HG02840 (cell line): Measurements from ENCODE around the gene ZNF385B.
"Not testable (repeated sequence)": the region's sequence is repeated elsewhere in the genome, so short reads cannot be mapped to it uniquely, and the experiment has no call there.

Source experiments
- ATAC-seq: cut with Tn5 transposase; IDR thresholded peaks from one replicate; pipeline ENCODE4 v1.9.1; 2021; ENCODE audit warnings: mild to moderate bottlenecking, moderate library complexity, moderate number of reproducible peaks; ENCODE audit not compliant: unreplicated experiment, low FRiP score

Gene ZNF385B

DNA sequence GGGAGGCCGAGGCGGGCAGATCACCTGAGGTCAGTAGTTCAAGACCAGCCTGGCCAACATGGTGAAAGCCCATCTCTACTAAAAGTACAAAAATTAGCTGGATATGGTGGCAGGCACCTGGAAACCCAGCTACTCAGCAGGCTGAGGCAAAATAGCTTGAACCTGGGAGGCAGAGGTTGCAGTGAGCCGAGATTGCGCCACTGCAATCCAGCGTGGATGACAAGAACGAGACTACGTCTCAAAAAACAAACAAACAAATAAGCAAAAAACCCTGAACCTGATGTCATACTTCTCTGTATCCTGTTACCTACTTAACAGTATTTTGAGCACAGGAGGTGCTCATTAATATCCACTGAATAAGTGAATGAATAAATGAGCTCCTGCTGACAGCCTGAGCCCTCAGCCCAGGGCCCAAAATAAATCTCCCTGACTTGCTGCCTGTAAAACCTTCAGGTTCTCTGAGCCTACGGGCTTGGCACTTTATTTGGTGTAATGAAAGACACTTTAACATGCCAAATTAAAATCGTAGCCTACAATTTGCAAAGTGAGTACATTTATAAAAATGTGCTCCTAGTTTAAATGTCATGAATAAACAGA is 215.1 kb downstream of the ZNF385B start:
- no peak for ATAC-seq

DNA sequence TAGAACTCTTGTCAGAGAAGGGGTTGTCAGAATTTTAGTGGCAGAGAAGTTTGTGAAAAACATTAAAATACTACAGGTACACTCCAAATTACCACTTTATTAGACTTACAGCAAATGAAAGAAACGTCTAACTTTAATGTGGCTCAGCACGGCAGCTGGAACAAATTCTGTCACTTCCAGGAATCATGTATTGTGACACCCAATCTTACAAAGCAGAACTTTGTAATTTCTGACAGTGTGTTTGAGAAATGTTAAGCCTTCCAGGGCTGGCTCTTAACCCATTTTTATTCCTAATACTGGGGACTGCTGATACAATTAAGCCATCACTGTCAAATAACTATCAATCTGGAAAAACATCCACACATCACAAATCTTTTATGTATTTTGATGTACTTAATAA is 216.4 kb downstream of the ZNF385B start:
- ATAC-seq = no peak

DNA sequence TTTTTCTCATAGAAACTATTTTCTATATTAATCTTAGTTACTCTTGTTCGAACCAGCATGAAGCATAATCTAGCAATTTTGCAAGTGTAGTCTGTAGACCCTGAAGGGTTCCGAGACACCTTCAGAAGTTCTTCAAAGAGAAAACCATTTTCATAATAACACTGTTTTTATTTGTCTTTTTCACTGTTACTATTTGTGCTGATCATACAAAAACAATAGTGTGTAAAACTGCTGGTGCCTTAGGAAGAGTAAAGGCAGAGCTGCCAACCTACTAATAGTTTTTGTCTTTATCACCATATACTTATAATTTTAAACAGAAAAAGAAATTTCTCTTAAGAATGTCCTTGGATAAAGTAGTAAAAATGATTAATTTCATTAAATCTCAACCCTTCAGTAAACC is 218.9 kb downstream of the ZNF385B start:
- no peak for ATAC-seq

DNA sequence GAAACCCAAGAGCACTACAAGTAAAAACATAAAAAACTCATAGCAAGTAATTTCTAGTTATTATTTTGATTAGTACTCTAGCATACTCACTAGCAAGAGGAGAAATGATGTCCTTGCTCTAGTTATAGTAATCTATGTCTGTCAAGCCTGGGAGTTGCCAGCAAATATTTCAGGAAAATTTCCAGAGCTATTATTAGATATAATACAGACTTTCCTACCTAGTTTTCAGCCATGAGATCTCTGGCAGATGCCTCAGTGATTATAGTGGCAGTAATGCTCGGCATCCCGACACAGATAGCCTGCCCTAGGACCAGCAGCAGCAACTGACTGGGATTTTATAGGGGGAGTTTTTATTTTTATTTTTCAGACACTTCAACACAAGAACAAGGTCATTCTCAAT is 224.4 kb downstream of the ZNF385B start:
- ATAC-seq = no peak

- ATAC-seq = no peak
Observed at GRCh38 chr2:179636100-179636980, 225.1 kb downstream of the ZNF385B start.

- ATAC-seq = not testable (repeated sequence)
Observed at GRCh38 chr2:179631769-179632385, 229.5 kb downstream of the ZNF385B start.

GRCh38 chr2:179629776-179630175 is 231.6 kb downstream of the ZNF385B start:
- ATAC-seq = not testable (repeated sequence)

DNA sequence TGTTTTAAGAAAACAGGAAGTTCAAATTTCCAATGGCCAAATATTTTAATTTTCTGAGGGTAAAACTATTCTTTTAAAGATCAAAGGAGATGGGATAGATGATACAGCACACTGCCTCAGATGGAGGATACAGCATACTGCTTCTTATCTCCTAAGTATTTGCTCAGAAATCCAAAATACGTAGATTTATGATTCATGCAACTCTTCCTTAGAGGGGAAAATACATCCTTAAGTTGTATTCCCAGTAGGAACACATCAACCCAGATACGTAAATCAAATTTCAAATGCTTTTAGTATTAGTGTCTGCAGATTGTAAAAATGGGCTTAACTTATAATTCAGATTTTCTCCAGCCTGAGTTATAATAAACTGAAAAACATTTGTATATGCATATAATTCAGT is 235.2 kb downstream of the ZNF385B start:
- ATAC-seq = no peak

- no peak for ATAC-seq
Observed at GRCh38 chr2:179622635-179623300, 238.6 kb downstream of the ZNF385B start.

DNA sequence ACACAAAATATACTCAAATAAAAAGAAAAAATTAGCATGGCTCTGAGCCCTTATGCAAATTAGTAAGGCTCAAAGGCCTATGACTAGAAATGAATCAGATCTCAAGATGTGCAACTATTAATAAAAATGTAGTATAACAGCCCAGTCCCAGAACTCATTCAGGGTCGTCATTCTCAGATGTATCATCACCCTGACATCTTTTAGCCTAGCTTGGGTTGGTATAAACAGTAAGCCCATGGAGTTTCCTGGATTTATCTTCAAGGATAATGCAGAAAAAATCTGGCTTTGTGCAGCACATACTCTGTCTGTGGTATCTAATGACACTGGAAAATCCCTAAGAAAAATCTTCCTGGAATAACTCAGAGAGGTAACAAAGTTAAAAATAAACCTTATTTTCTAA is 239.3 kb downstream of the ZNF385B start:
- ATAC-seq = no peak

GRCh38 chr2:179619947-179620467 is 241.4 kb downstream of the ZNF385B start:
- no peak for ATAC-seq

- no peak for ATAC-seq
Observed at GRCh38 chr2:179614121-179614520, 247.3 kb downstream of the ZNF385B start.

DNA sequence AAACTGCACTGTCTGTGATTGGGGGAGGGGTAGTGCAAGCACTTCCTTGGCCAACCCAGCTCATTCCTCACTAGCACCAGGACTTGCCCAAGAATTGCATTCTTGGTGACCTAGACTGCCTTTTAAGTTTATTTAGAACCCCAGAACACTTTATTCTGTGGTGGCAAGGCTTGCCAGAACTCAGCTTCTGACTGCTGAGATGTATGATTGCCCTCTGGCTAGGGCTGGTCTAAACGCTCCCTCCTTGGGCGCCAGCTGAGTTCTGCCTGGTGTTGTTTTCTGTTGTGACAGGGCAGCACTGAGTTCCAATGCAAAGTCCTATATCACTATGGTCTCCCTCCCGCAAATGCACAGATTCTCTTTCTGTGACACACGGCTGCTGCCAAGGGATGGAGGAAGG is 247.7 kb downstream of the ZNF385B start:
- no peak for ATAC-seq

GRCh38 chr2:179613299-179613651 is 248.1 kb downstream of the ZNF385B start:
- no peak for ATAC-seq

DNA sequence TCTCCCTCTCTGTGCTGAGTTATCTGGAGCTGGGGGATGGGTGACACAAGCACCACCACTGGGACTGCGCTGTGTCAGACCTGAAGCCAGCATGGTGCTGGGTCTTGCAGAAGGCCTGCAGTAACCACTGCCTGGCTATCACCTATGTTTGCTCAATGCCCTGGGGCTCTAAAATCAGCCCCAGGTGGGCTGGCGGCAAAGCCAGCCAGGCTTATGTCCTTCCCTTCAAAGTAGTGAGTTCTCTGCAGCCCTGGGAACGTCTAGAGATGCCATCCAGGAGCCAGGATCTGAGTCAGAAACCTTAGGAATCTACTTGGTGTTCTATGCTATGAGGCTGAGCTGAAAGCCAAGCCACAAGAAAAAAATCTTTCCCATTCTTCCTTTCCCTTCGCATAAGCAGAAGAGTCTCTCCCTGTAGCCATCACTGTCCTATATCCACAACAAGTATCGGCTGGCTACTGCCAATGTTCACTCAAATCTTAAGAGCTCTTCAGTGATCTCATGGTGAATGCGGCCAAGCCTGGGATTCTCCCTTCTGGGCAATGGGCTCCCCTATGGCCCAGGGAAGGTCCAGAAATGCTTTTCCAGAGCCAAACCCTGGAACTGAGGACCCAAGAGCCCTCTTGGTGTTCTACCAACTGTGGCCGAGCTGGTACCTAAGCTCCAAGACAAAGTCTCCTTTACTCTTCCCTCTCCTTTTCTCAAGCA is 248.7 kb downstream of the ZNF385B start:
- no peak for ATAC-seq

DNA sequence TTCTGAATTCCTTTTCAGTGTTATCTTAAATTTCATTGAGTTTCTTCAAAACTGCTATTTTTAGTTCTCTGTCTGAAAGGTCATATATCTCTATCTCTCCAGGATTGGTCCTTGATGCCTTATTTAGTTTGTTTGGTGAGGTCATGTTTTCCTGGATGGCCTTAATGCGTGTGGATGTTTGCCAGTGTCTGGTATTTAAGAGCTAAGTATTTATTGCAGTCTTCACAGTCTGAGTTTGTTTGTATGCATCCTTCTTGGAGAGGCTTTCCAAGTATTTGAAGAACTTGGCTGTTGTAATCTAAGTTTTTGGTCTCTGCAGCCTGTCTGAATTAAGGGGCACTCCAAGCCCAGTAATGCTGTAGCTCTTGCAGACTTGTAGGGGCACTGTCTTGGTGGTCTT is 249.3 kb downstream of the ZNF385B start:
- no peak for ATAC-seq

- no peak for ATAC-seq
Observed at GRCh38 chr2:179606141-179606540, 255.3 kb downstream of the ZNF385B start.

GRCh38 chr2:179605341-179605740 is 256.1 kb downstream of the ZNF385B start:
- no peak for ATAC-seq

DNA sequence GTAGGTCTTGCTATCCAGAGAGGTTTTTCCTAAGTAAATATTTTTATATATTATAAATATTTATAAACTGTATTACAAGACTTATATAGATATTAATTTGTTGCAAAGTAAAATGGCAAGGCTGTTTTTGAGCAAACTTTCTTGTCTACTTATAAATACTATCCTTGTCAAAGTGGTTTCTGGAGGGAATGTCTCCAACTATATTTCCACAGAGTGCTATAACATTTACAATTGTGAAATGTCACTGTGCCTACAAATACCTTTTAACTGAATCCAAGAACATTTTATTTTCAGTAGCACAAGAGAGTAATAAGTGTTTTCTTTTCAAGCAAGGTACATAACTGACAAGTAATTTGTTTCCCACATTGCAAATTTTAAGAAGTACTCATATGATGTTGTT is 256.8 kb downstream of the ZNF385B start:
- no peak for ATAC-seq

DNA sequence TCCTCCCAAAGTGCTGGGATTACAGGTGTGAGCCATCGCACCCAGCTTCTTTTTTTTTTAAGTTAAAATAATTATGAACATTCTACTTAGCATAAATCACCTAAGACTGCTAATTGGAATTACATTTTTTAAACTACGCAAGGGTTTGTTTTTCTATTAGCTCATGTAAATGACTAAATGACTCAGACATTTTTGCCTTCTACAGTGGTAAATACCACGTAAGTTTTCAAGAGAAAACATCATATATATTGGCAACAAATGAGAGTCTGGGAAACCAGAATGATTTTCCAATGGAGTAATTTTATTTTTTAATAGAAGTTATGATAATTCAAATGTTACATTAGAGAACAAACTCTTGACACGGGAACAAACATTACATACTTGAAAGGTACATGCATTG is 259.0 kb downstream of the ZNF385B start:
- ATAC-seq = no peak
